Stimulated activated memory B cell treated with anti-CD40 and anti-IgM and Interleukin-4, amounts not matched to agents 10 μg/mL and 1 μg/mL and 100 μg/mL, for 72 hours (primary cell): Measurements from ENCODE around the gene TPRG1L.

Experiments used
- ATAC-seq: fragments of 150-1000 bp; cut with Tn5 transposase; 2 replicates; pipeline ENCODE4 v1.10.0; 2021
- H3K27ac Mint-ChIP-seq: one replicate; pipeline ENCODE4 v1.8.0; 2022; ENCODE audit warnings: mild to moderate bottlenecking, mixed read lengths
- H3K27me3 Mint-ChIP-seq: one replicate; pipeline ENCODE4 v1.8.0; 2022; ENCODE audit warnings: mixed read lengths
- H3K36me3 Mint-ChIP-seq: one replicate; pipeline ENCODE4 v1.8.0; 2022; ENCODE audit warnings: mixed read lengths
- H3K4me1 Mint-ChIP-seq: one replicate; pipeline ENCODE4 v1.8.0; 2022; ENCODE audit warnings: mixed read lengths
- H3K4me3 Mint-ChIP-seq: one replicate; pipeline ENCODE4 v1.8.0; 2022; ENCODE audit warnings: mild to moderate bottlenecking, moderate library complexity, mixed read lengths
- H3K9me3 Mint-ChIP-seq: one replicate; pipeline ENCODE4 v1.8.0; 2022; ENCODE audit warnings: mixed read lengths

The TPRG1L gene

DNA sequence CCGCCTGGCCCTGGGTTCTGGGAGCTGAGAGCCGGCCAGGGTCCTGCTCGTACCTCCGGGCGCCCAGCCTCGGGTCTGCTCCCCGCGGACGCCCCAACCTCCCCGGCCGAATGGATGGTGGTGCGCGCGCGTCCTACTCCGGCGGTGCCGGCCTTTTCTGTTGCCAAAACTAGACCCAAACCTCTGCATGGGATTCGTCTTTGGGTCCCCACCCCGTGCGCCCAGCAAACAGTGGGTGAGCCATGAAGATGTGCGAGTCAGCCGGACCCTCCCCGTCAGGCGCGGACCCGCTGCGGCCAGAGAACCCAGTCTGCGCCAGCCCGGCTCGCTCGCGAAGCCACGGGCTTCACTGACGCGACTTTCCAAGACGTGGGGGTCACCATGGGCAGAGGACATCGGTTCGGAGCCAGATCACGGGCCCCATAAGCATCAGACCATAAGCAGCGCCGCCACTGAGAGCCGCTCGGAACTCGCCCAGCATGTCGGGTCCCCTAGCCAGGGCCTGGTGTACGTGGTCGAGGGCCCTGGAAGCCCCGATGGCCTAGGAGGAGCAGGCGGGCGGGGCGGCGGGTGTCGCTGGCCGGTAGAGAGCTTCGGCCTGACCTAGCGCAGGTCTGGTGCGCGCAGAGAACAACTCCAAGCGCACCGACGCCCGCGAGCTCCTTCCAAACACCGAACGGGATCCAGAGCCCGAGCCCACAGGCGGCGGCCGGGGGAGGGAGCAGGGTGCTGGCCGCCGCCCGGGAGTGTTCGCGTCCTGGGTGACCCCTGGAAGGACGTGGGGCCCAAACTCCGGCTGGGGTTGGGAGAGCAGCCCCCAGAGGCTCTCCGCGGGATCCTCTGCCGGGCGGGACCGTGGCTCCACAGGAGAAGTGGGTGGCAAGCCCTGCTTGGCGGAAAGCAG lies 26.5 kb downstream of the TPRG1L start:
- no peaks in the 10 kb centered on the region for H3K9me3 Mint-ChIP-seq
- H3K27ac Mint-ChIP-seq: peak overlapping the region; percentile 54
- peak overlapping the region; percentile 69 for H3K4me3 Mint-ChIP-seq
- ATAC-seq: no peak
- H3K36me3 Mint-ChIP-seq: peaks cover under 1% of the 10 kb centered on the region
- H3K4me1 Mint-ChIP-seq: peaks cover 50% of the 10 kb centered on the region
- peaks cover 34% of the 10 kb centered on the region for H3K27me3 Mint-ChIP-seq

DNA sequence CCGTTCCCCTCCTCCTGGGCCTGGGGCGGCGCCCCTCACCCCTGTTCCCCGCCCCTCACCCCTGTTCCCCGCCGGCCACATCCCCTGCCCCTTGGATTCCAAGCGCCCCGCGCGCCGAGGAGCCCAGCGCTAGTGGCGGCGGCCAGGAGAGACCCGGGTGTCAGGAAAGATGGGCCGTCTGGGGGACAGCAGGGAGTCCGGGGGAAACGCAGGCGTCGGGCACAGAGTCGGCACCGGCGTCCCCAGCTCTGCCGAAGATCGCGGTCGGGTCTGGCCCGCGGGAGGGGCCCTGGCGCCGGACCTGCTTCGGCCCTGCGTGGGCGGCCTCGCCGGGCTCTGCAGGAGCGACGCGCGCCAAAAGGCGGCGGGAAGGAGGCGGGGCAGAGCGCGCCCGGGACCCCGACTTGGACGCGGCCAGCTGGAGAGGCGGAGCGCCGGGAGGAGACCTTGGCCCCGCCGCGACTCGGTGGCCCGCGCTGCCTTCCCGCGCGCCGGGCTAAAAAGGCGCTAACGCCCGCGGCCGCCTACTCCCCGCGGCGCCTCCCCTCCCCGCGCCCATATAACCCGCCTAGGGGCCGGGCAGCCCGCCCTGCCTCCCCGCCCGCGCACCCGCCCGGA lies 27.2 kb downstream of the TPRG1L start, which contains the start of gene TP73:
TSS of gene TP73 (plus strand) at position 587 of the 618 bp plus-strand sequence. CDS start 29,850 bp downstream, outside the sequence.
- no peak for ATAC-seq
- Mint-ChIP-seq H3K9me3 (no peaks in the 10 kb centered on the region), H3K4me1 (peaks cover 57% of the 10 kb centered on the region), H3K36me3 (no peaks in the 10 kb centered on the region), H3K27me3 (peaks cover 34% of the 10 kb centered on the region), H3K4me3 (peak within 1 kb of the TSS; percentile 69), H3K27ac (peak within 1 kb of the TSS; percentile 54)

DNA sequence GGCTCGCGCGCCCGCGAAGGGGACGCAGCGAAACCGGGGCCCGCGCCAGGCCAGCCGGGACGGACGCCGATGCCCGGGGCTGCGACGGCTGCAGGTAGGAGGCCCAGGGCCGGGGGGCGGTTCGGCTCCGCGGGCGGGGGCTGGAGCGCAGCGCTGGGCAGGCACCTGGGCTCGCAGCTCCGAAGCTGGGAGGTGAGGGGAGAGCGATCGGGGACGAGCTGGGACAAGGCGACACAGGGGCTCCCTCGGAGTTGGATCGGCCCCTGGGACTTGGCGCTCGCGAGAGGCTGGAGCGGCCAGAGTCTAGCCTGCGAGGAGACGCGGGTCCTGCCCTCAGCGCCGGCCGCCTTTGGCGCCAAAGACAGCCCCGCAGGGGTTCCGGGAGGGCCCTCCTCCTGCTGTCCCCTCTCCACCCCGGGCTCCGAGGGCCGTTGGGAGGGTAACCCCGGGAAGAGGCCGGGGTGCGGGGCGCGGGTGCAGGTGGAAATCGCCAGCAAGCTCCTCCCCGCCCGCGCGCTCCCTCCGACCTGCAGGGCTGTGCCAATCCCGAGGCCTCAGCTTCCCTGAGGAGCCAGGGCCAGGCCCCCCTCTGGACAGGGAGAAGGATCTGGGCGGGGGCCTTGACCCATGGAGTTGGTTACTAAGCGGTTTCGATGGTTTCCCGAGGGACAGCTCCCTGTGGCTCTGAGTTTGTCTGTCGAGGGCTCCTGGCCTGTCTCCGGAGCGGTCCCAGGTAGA lies 27.9 kb downstream of the TPRG1L start:
- peaks cover 36% of the 10 kb centered on the region for H3K27me3 Mint-ChIP-seq
- no peaks in the 10 kb centered on the region for H3K9me3 Mint-ChIP-seq
- peaks cover 63% of the 10 kb centered on the region for H3K4me1 Mint-ChIP-seq
- H3K27ac Mint-ChIP-seq: no peak overlapping the region
- H3K36me3 Mint-ChIP-seq: no peaks in the 10 kb centered on the region
- peak overlapping the region; percentile 40 for H3K4me3 Mint-ChIP-seq
- ATAC-seq: no peak

DNA sequence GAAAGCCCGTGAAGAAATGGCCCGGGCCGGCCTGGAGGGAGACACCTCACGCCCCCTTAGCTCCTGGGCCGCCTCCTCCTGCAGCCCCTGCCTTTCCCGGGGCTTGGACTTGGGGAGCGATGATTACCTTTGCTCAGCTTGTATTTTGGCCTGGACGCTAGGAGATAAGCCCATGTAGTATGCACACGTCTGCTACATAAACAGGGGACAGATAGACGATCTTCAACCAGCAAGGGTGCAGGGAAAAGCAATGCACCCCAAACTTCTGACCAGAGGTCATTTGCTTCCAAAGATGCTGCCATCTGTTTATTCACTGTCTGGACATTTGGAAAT lies 28.4 kb downstream of the TPRG1L start:
- Mint-ChIP-seq H3K27me3 (peaks cover 41% of the 10 kb centered on the region), H3K9me3 (no peaks in the 10 kb centered on the region), H3K4me3 (peak overlapping the region; percentile 40), H3K27ac (no peak overlapping the region), H3K4me1 (peaks cover 63% of the 10 kb centered on the region), H3K36me3 (no peaks in the 10 kb centered on the region)
- ATAC-seq: no peak

DNA sequence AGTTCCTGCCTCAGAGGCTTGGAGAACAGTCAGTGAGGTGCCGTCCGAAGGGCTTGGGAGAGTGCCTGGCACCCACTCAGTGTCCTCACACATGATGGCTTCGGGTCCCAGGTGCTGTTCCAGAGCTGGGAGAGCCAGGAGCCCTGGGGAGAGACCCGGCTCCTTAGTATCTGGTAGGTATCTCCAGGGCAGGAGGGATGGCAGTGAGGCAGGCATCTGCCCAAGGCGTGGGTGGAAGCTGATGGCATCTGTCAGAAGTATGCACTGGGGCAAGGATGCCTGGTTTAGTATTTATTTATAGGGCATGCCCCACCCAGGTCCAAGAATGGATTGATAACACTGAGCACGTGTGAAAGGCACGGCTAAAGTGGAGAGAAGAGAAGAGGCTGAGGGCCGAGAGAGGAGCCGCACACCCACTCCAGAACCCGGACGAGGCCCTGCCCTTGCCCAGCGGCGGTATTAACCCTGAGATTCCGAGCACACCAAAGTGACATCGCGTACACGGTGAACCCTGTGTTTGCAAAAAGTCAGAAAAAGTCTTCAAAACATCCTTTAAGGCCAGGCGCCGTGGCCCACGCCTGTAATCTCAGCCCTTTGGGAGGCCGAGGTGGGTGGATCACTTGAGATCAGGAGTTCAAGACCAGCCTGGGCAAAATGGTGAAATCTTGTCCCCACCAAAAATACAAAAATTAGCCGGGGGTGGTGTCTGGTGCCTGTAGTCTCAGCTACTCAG lies 29.9 kb downstream of the TPRG1L start:
- H3K9me3 Mint-ChIP-seq: no peaks in the 10 kb centered on the region
- no peaks in the 10 kb centered on the region for H3K36me3 Mint-ChIP-seq
- peaks cover 58% of the 10 kb centered on the region for H3K4me1 Mint-ChIP-seq
- H3K27me3 Mint-ChIP-seq: peaks cover 51% of the 10 kb centered on the region
- H3K4me3 Mint-ChIP-seq: no peak overlapping the region
- no peak for ATAC-seq
- H3K27ac Mint-ChIP-seq: no peak overlapping the region

DNA sequence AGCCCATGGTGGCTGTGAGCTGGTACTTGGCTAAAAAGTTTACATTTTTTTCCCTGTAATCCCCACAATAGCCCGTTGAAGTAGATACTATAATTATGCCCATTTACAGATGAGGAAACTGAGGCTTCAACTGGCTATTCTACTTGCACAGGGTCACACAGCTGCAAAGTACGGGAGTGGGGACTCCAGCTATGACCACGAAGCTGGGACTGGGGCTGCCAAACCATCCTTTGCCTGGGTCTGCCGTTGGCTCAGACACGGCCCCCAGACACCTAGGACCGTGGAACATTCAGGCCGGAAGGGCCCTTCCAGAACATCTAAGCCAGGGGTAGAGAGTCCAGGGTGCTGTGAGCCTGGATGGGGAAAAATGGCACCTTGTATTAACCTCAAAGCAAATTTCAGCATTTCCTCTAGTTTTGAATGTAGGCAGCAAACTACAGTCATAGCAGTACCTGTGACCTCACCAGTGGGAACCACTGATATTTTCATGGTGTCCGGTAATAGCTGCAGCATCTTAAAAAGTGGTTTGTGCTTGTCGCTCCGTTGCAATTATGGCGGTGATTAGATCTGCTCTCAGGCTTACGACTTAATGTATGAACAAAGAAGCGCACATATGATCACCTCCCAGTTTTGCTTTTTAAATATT lies 31.8 kb downstream of the TPRG1L start:
- peak overlapping the region; percentile 64 for H3K4me3 Mint-ChIP-seq
- ATAC-seq: peak; percentile 90
- H3K27me3 Mint-ChIP-seq: peaks cover 43% of the 10 kb centered on the region

DNA sequence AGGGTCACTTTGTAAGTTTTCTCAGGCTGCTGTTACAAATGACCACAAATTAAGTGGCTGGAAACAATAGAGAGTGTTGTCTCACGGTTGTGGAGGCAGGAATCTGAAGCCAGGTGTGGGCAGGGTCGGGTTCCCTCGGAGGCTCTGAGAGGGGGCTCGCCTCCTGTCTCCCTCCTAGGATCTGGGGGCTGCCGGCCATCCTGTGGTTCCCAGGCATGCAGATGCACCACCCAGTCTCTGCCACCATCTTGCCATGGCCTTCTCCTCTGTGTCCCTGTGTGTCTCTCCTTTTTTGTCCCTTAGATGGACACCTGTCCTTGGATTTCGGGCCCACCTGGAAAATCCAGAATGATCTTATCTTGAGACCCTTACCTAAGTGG lies 32.3 kb downstream of the TPRG1L start:
- H3K27me3 Mint-ChIP-seq: peaks cover 40% of the 10 kb centered on the region
- H3K4me1 Mint-ChIP-seq: peaks cover 46% of the 10 kb centered on the region
- H3K9me3 Mint-ChIP-seq: no peaks in the 10 kb centered on the region
- ATAC-seq: no peak
- H3K4me3 Mint-ChIP-seq: peak overlapping the region; percentile 64
- H3K36me3 Mint-ChIP-seq: no peaks in the 10 kb centered on the region
- peak overlapping the region; percentile 67 for H3K27ac Mint-ChIP-seq

More for the DNA sequence above, 31.8 kb downstream of the TPRG1L start:
- Mint-ChIP-seq H3K36me3 (no peaks in the 10 kb centered on the region), H3K27ac (peak overlapping the region; percentile 67), H3K4me1 (peaks cover 46% of the 10 kb centered on the region), H3K9me3 (no peaks in the 10 kb centered on the region)

DNA sequence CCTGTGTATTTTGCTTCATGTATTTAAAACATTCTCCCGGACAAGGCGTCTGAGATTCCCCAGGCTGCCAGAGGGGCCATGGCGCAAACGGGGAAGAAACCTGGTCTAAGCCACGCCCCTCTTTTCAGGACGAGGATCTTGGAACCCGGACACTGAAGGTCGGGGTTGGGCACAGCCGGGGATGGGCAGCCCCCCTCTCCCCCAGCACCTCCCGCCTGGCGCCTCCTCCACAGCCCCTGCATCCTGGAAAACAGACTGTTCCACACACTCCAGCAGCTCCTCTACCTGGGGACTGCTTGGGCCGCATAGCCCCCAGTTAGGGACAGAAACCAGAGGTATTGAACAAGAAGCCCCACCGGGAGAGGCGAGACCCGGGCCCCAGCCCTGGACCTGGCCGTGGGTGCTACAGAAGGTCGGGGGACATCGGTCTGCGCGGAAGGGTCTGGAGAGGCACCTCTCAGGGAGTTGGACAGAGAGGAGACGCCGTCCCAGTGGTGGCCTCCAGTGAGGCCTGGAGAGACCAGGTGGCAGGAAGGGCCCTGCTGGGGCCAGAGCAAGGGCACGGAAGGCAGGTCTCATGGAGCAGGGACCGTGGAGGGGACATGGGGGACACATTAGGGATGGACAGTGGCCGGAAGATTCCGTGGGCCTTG lies 32.9 kb downstream of the TPRG1L start:
- Mint-ChIP-seq H3K36me3 (no peaks in the 10 kb centered on the region), H3K27ac (peak overlapping the region; percentile 67), H3K27me3 (peaks cover 40% of the 10 kb centered on the region), H3K9me3 (no peaks in the 10 kb centered on the region), H3K4me3 (no peak overlapping the region), H3K4me1 (peaks cover 46% of the 10 kb centered on the region)
- ATAC-seq: no peak

DNA sequence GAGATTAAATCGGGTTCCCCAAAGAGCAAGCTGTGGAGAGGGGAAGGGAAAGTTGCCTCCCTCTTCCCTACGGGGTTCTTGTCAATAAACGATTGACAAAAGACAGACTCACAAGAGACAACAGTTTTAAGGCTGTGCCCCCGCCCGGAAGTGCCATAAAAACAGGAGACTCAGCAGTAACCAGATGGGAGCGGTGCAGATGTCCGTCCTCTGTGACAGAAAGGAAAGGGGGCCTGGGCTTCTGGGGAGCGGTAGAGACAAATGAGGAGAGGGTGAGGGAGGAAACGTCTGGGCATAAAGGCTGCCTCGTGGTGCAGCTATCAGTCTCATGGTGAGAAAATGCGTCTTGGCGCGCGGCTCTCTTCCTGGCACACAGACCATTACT lies 33.4 kb downstream of the TPRG1L start:
- Mint-ChIP-seq H3K27ac (no peak overlapping the region), H3K4me3 (no peak overlapping the region), H3K36me3 (no peaks in the 10 kb centered on the region), H3K27me3 (peaks cover 36% of the 10 kb centered on the region), H3K4me1 (peaks cover 42% of the 10 kb centered on the region), H3K9me3 (no peaks in the 10 kb centered on the region)
- no peak for ATAC-seq

DNA sequence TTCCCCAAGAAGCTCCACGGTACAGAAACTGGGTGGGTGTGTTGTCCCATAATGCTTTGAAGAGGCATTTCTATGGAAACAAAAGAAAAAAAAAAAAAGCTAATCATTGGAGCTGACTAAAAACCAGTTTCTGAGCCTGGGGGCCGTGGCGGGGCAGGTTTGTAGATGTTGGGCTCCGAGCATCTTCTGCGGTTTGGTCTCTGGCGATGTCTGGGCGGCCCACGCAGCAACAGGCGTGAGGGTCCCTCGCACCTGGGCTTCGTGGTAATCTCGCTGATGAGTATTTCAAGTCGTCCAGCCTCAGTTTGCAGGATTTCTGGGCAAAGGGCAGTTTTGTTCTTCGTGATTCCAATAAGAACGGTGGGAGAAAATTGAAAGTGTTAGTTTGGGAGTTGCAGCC lies 34.3 kb downstream of the TPRG1L start:
- no peak for ATAC-seq
- H3K4me3 Mint-ChIP-seq: no peak overlapping the region
- peaks cover 27% of the 10 kb centered on the region for H3K27me3 Mint-ChIP-seq
- peaks cover 42% of the 10 kb centered on the region for H3K4me1 Mint-ChIP-seq
- H3K9me3 Mint-ChIP-seq: no peaks in the 10 kb centered on the region
- no peaks in the 10 kb centered on the region for H3K36me3 Mint-ChIP-seq
- H3K27ac Mint-ChIP-seq: no peak overlapping the region

DNA sequence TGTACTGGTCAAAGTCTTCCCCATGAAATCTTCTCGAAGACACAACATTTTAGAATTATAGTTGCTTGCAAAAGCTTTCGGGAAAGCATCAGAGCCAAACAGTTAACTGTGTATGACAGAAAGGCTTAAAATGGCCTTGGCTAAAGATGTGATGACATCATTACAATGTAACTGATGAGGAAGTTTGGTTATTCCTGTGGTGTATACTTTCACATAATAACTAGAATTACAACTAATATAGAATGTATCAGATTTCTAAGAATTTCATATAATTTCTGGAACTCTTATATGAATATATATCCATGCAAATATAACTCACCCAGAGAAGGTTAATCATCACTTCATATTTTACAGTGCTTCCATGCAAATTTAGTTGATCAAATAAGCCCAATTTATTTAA lies 35.9 kb downstream of the TPRG1L start:
- peaks cover 18% of the 10 kb centered on the region for H3K27me3 Mint-ChIP-seq
- no peaks in the 10 kb centered on the region for H3K9me3 Mint-ChIP-seq
- no peaks in the 10 kb centered on the region for H3K36me3 Mint-ChIP-seq
- peaks cover 52% of the 10 kb centered on the region for H3K4me1 Mint-ChIP-seq
- no peak for ATAC-seq
- no peak overlapping the region for H3K4me3 Mint-ChIP-seq
- peak overlapping the region; percentile 22 for H3K27ac Mint-ChIP-seq

DNA sequence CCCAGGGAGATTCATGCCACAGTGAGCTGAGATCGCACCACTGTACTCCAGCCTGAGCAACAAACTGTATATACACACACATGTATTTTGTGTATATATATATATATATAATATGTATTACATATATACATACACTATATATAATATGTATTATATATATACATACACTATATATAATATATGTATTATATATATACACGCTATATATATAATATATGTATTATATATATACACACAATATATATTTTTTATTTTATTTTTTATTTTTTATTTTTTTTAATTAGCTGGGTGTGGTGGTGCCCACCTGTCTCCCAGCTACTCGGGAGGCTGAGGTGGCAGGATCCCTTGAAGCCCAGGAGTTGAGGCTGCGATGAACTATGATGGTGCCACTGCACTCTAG lies 36.8 kb downstream of the TPRG1L start:
- ATAC-seq: no peak
- H3K4me1 Mint-ChIP-seq: peaks cover 50% of the 10 kb centered on the region
- no peaks in the 10 kb centered on the region for H3K36me3 Mint-ChIP-seq
- H3K27ac Mint-ChIP-seq: no peak overlapping the region
- no peak overlapping the region for H3K4me3 Mint-ChIP-seq
- no peaks in the 10 kb centered on the region for H3K9me3 Mint-ChIP-seq
- H3K27me3 Mint-ChIP-seq: peaks cover 18% of the 10 kb centered on the region

DNA sequence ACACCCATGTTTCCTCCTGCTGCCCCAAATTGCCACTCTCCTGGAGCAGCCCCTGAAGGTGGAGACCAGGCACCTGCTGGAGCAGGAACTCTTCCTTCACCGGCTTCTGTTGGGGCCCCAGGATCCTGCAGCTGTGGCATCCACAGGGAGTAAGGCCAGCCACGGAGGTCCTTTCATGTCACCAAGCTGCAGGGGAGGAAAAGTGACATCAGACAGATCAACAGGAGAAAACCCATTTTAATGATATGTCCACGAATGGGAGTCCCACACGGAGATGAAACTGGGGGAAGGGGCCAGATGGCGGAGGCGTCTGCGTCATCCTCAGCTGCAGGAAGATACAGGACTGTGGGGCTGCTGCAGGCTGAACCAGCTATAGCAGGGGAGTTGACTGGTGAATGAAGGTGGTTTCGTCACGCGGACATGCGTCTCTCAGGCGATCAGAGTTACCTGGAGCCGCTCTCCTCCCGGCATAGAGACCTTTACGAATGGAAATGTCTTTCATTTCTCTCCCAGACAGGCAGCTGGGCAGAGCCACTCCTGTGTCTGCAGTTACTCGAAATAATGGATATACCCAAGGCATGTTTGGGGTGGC lies 37.4 kb downstream of the TPRG1L start:
- no peak for ATAC-seq
- Mint-ChIP-seq H3K9me3 (no peaks in the 10 kb centered on the region), H3K36me3 (no peaks in the 10 kb centered on the region), H3K27ac (peak overlapping the region; percentile 2), H3K4me3 (no peak overlapping the region), H3K27me3 (peaks cover 18% of the 10 kb centered on the region), H3K4me1 (peaks cover 50% of the 10 kb centered on the region)
